K562 (cell line): ENCODE results near the gene BMP2K. TPM values are rescaled to one million over a fixed set of nuclear protein-coding genes. Genes with fewer than 3 reads are reported as not detected.

Experiments used
- ARID3A ChIP-seq: IDR thresholded peaks from 2 replicates; pipeline ENCODE4 v1.6.1; 2012; ENCODE audit warnings: low read depth, low read length, improper control_type of control experiment, borderline replicate concordance
- EP300 ChIP-seq: IDR thresholded peaks from 2 replicates; pipeline ENCODE4 v1.6.1; 2012; ENCODE audit warnings: low read length, improper control_type of control experiment
- ETS2 ChIP-seq: IDR thresholded peaks from 2 replicates; pipeline ENCODE4 v1.6.1; 2016; ENCODE audit warnings: borderline replicate concordance, missing genetic modification characterization, mild to moderate bottlenecking, moderate library complexity, missing compliant biosample characterization; ENCODE audit not compliant: poor library complexity, severe bottlenecking
- HMG20B ChIP-seq: fragments of 250-450 bp; sonication (Bioruptor Pico); IDR thresholded peaks from 2 replicates; pipeline ENCODE4 v1.5.0; 2021; ENCODE audit warnings: mild to moderate bottlenecking
- HNRNPLL ChIP-seq: fragments of 200-400 bp; formaldehyde crosslinking; IDR thresholded peaks from 2 replicates; pipeline ENCODE4 v1.6.1; 2017; ENCODE audit warnings: low read length, low read depth, mild to moderate bottlenecking; ENCODE audit not compliant: poor library complexity, severe bottlenecking
- IFI16 ChIP-seq: fragments of 250-450 bp; sonication (Bioruptor Pico); IDR thresholded peaks from 2 replicates; pipeline ENCODE4 v2.1.2; 2022; ENCODE audit warnings: mild to moderate bottlenecking, inconsistent platforms
- MBD2 ChIP-seq: sonication (generic); IDR thresholded peaks from 2 replicates; pipeline ENCODE4 v1.6.1; 2016; ENCODE audit warnings: low read depth, borderline replicate concordance
- NEUROD1 ChIP-seq: fragments of 150-350 bp; IDR thresholded peaks from 2 replicates; pipeline ENCODE4 v1.6.1; 2014; ENCODE audit warnings: borderline replicate concordance, low read length, low read depth; ENCODE audit not compliant: partially characterized antibody
- NR1H2 ChIP-seq: sonication (generic); formaldehyde crosslinking; IDR thresholded peaks from 2 replicates; pipeline ENCODE4 v1.4.0; 2020; ENCODE audit warnings: mild to moderate bottlenecking, missing genetic modification reagents
- POLR2G ChIP-seq: fragments of 200-400 bp; formaldehyde crosslinking; IDR thresholded peaks from 2 replicates; pipeline ENCODE4 v1.6.1; 2017; ENCODE audit warnings: low read depth, mild to moderate bottlenecking, antibody characterized with exemption, low read length, moderate library complexity
- RBFOX2 ChIP-seq: fragments of 200-400 bp; formaldehyde crosslinking; IDR thresholded peaks from 2 replicates; pipeline ENCODE4 v1.6.1; 2017; ENCODE audit warnings: low read depth, mild to moderate bottlenecking, low read length, moderate library complexity
- RBM22 ChIP-seq: fragments of 200-400 bp; formaldehyde crosslinking; IDR thresholded peaks from 2 replicates; pipeline ENCODE4 v1.6.1; 2018; ENCODE audit warnings: low read length, low read depth; ENCODE audit not compliant: poor library complexity, severe bottlenecking
- TAF1 ChIP-seq: IDR thresholded peaks from 2 replicates; pipeline ENCODE4 v1.6.1; 2011; ENCODE audit warnings: mild to moderate bottlenecking, low read length, moderate library complexity; ENCODE audit not compliant: insufficient read depth, control insufficient read depth, severe bottlenecking; ENCODE audit errors: extremely low read depth
- UBTF ChIP-seq, 2 experiments: IDR thresholded peaks; 2 replicates each; pipeline ENCODE4 v1.6.1; 2012; ENCODE audit warnings: improper control_type of control experiment in 2 of 2, low read depth in 2 of 2, low read length in 2 of 2, borderline replicate concordance in 1 of 2
- YY1 ChIP-seq, 3 experiments: IDR thresholded peaks; 2 replicates each; pipeline ENCODE4 v1.6.1; 2011; ENCODE audit warnings: low read length in 2 of 3, mild to moderate bottlenecking in 2 of 3, moderate library complexity in 2 of 3, borderline replicate concordance in 1 of 3, control low read depth in 1 of 3, low read depth in 1 of 3; ENCODE audit not compliant: insufficient read depth in 3 of 3, insufficient replicate concordance in 2 of 3, control insufficient read depth in 1 of 3, insufficient read length in 1 of 3; ENCODE audit errors: extremely low read depth in 1 of 3
- ZBTB17 ChIP-seq: fragments of 450-650 bp; formaldehyde crosslinking; IDR thresholded peaks from 2 replicates; pipeline ENCODE4 v1.4.0; 2020; ENCODE audit warnings: mild to moderate bottlenecking
- ZBTB7A ChIP-seq: IDR thresholded peaks from 2 replicates; pipeline ENCODE4 v1.6.1; 2011; ENCODE audit warnings: low read depth, mild to moderate bottlenecking, low read length, moderate library complexity, borderline replicate concordance; ENCODE audit not compliant: control insufficient read depth
- ZNF184 ChIP-seq: sonication (generic); formaldehyde crosslinking; IDR thresholded peaks from 2 replicates; pipeline ENCODE4 v1.5.0; 2020; ENCODE audit warnings: missing genetic modification reagents
- ZNF507 ChIP-seq: conservative IDR thresholded peaks from 2 replicates; pipeline ENCODE4 v1.6.1; 2017; ENCODE audit warnings: missing genetic modification characterization, missing compliant biosample characterization
- ZNF740 ChIP-seq, 3 experiments: fragments of 200-800 bp in 1 of 3; sonication (Bioruptor generic) in 1 of 3; sonication (generic) in 1 of 3; formaldehyde crosslinking in 1 of 3; IDR thresholded peaks; 2 replicates each; pipeline versions ENCODE4 v1.6.1 to v1.8.0; 2016 to 2022; ENCODE audit warnings: mild to moderate bottlenecking in 2 of 3, missing compliant biosample characterization in 2 of 3, missing genetic modification characterization in 2 of 3, missing genetic modification reagents in 1 of 3
- polyA plus RNA-seq, 8 experiments: library from polyadenylated mRNA; depleted of rRNA in 4 of 8; stranded (reverse) in 5 of 8; unstranded in 3 of 8; fragments of >200 nt; fragmentation: Nextera tagmentation in 2 of 8; fragmentation: Illumina TruSeq in 1 of 8; extraction: Ambion mirVana in 2 of 8; extraction: Trizol in 1 of 8; gene quantifications; 2 replicates each; pipeline versions ENCODE4 v1.2.1 to v1.2.3, GENCODE V29; 2011 to 2014; ENCODE audit warnings: inconsistent platforms in 1 of 8, missing spikeins in 1 of 8
- total RNA-seq, 7 experiments: library from RNA; depleted of rRNA in 6 of 7; stranded (reverse); fragments of >200 nt in 6 of 7; fragmentation: Illumina TruSeq in 2 of 7; extraction: Trizol in 2 of 7; gene quantifications; 2 replicates each; pipeline versions ENCODE4 v1.2.1 to v1.2.3, GENCODE V29; 2011 to 2021; ENCODE audit warnings: low replicate concordance in 1 of 7

Gene BMP2K
- total and polyA plus RNA-seq, 9 of the 15 experiments (the other 6 are each of a cell fraction or from before 2014, with no cell fraction given): 17.0 to 217 (median 104) TPM

GRCh38 chr4:78938868-78939666 is 162.9 kb downstream of the BMP2K start, which contains the start of gene PAQR3 (continued):
- TF ChIP-seq UBTF (IDR thresholded peaks at IDR 0.05; ENCODE audit: borderline replicate concordance in 1 of 2, low read depth in 2 of 2, low read length in 2 of 2): 0 out of 4 replicates have a peak, but pooled peaks of 1 of the 2 experiments have one; percentile 42
- TF ChIP-seq ZNF507: no peak
- peak in 2 of 3 experiments; percentile 79 to 82 for TF ChIP-seq YY1 (IDR thresholded peaks at IDR 0.05; ENCODE audit: borderline replicate concordance in 1 of 3, control insufficient read depth in 1 of 3, extremely low read depth in 1 of 3, insufficient read depth in 3 of 3, insufficient read length in 1 of 3, insufficient replicate concordance in 2 of 3, low read depth in 1 of 3, low read length in 2 of 3)
- TF ChIP-seq NR1H2 (CRISPR knock-in tag): no peak
- no peak for TF ChIP-seq IFI16 (CRISPR knock-in tag)
- peak; percentile 77 for TF ChIP-seq TAF1
- peak; percentile 31; the same call in 1 of the 2 replicates for TF ChIP-seq EP300
- peak; percentile 31; the same call in 1 of the 2 replicates for TF ChIP-seq MBD2
- peak; percentile 87 for TF ChIP-seq RBFOX2
- no peak for TF ChIP-seq ZBTB17 (CRISPR knock-in tag)
- peak; percentile 95 for TF ChIP-seq POLR2G
- TF ChIP-seq HNRNPLL: peak; percentile 92
- TF ChIP-seq ETS2: no peak
- peak; percentile 90 for TF ChIP-seq ZBTB7A
- TF ChIP-seq NEUROD1: no peak
- no peak for TF ChIP-seq ZNF184 (CRISPR knock-in tag)
- no peak for TF ChIP-seq ARID3A
- no peak for TF ChIP-seq ZNF740 (CRISPR knock-in tag; IDR thresholded peaks at IDR 0.05)
- no peak for TF ChIP-seq ZNF740 (tag; IDR thresholded peaks at IDR 0.05)
- no peak for TF ChIP-seq RBM22
- TF ChIP-seq HMG20B (CRISPR knock-in tag): no peak
